Smooth muscle cell (in vitro differentiated cells): ENCODE results near the gene RAD51B. TPM values are rescaled to one million over a fixed set of nuclear protein-coding genes. Genes with fewer than 3 reads are reported as not detected.

Experiments
- DNase-seq: peaks from one replicate; lab custom pipeline; 2025; ENCODE audit not compliant: unreplicated experiment; lab: John Stamatoyannopoulos, UW
- H2AFZ ChIP-seq: fragments of 200-600 bp; sonication (generic); 2 replicates; pipeline ENCODE4 v1.6.0; 2016; ENCODE audit warnings: antibody characterized with exemption, low read depth, mild to moderate bottlenecking
- H3F3A ChIP-seq: fragments of 200-600 bp; sonication (generic); 2 replicates; pipeline ENCODE4 v1.6.0; 2017; ENCODE audit warnings: antibody characterized with exemption, low read depth
- H3K27ac ChIP-seq: fragments of 200-600 bp; sonication (generic); 2 replicates; pipeline ENCODE4 v1.5.1; 2016; ENCODE audit warnings: low read depth, mild to moderate bottlenecking
- H3K27me3 ChIP-seq: fragments of 200-600 bp; sonication (generic); 2 replicates; pipeline ENCODE4 v1.6.1; 2016; ENCODE audit warnings: low read depth, mild to moderate bottlenecking
- H3K36me3 ChIP-seq: fragments of 200-600 bp; sonication (generic); 2 replicates; pipeline ENCODE4 v1.5.1; 2016; ENCODE audit warnings: low read depth
- H3K4me1 ChIP-seq: fragments of 200-600 bp; sonication (generic); 2 replicates; pipeline ENCODE4 v1.5.1; 2016; ENCODE audit warnings: low read depth
- H3K4me2 ChIP-seq: fragments of 200-600 bp; sonication (generic); 2 replicates; pipeline ENCODE4 v1.6.0; 2016; ENCODE audit warnings: mild to moderate bottlenecking
- H3K4me3 ChIP-seq: fragments of 200-600 bp; sonication (generic); 2 replicates; pipeline ENCODE4 v1.5.1; 2016; ENCODE audit warnings: mild to moderate bottlenecking
- H3K79me2 ChIP-seq: fragments of 200-600 bp; sonication (generic); 2 replicates; pipeline ENCODE4 v1.6.0; 2016; ENCODE audit warnings: low read depth, mild to moderate bottlenecking
- H3K9ac ChIP-seq: fragments of 200-600 bp; sonication (generic); 2 replicates; pipeline ENCODE4 v1.6.0; 2016; ENCODE audit warnings: low read depth
- H3K9me3 ChIP-seq: fragments of 200-600 bp; sonication (generic); replicated peaks from 2 replicates; pipeline ENCODE4 v1.5.1; 2016; ENCODE audit warnings: low read depth
- H4K20me1 ChIP-seq: fragments of 200-600 bp; sonication (generic); 2 replicates; pipeline ENCODE4 v1.6.0; 2016; ENCODE audit warnings: low read depth
- WGBS: methylation state at CpG from one replicate; pipeline ENCODE4 v1.1.7; 2016; ENCODE audit warnings: low lambda C conversion rate; 5-methylcytosine and 5-hydroxymethylcytosine counted together
- polyA plus RNA-seq: library from polyadenylated mRNA; unstranded; fragments of >200 nt; fragmentation: Nextera tagmentation; extraction: Ambion mirVana; gene quantifications from 2 replicates; pipeline ENCODE4 v1.2.1, GENCODE V29; 2016
- total RNA-seq: library from RNA; depleted of rRNA; stranded (reverse); fragments of >200 nt; gene quantifications from 2 replicates; pipeline ENCODE4 v1.2.3, GENCODE V29; 2014
- TF ChIP-seq, protein P1 (sequence below): fragments of 200-600 bp; sonication (generic); IDR thresholded peaks from 2 replicates; pipeline ENCODE4 v1.5.1; 2017; ENCODE audit warnings: borderline replicate concordance, mild to moderate bottlenecking, antibody characterized with exemption; ENCODE audit not compliant: insufficient read depth, poor library complexity, severe bottlenecking

The RAD51B gene
- total and polyA plus RNA-seq, 2 experiments from 2014 or later: 4.6 to 5.3 TPM

DNA sequence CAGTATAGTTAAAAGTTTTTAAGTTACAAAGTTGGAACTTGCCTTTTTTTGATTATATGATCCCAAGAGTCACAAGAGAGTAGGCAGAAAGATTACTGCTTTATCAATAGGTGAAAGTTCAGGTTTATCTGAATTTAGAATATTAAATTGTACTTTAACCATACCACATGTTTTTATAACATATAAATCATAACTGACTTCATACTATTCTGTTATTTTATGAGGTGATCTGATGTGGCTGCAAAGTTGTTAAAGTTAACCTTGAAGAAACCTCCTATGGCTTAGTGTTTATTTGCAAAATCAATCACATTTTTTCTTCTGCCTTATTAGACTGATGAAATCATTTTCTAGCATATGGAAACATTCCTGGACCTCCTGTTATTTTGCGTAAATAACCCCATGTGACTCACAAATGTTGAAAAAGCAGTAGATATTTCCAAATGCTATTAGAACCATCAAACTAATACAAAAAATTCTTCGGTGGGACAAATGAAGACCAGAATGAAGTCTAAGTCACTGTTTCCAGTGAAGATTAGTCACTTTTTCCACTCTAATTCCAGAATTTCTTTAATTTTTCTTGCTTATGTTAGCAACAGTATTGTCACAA is 132.1 kb downstream of the RAD51B start:
- Histone ChIP-seq H3K79me2 (no peaks in the 10 kb centered on the region), H2AFZ (no peak overlapping the region), H3K27ac (peak overlapping the region; percentile 70), H3F3A (peaks cover 7% of the 10 kb centered on the region), H3K36me3 (peaks cover 4% of the 10 kb centered on the region), H3K4me3 (no peak overlapping the region), H3K9ac (no peak overlapping the region), H3K4me2 (peak overlapping the region; percentile 37), H4K20me1 (no peaks in the 10 kb centered on the region), H3K27me3 (no peaks in the 10 kb centered on the region), H3K9me3 (no peaks in the 10 kb centered on the region), H3K4me1 (no peaks in the 10 kb centered on the region)
- TF ChIP-seq, protein P1, sequence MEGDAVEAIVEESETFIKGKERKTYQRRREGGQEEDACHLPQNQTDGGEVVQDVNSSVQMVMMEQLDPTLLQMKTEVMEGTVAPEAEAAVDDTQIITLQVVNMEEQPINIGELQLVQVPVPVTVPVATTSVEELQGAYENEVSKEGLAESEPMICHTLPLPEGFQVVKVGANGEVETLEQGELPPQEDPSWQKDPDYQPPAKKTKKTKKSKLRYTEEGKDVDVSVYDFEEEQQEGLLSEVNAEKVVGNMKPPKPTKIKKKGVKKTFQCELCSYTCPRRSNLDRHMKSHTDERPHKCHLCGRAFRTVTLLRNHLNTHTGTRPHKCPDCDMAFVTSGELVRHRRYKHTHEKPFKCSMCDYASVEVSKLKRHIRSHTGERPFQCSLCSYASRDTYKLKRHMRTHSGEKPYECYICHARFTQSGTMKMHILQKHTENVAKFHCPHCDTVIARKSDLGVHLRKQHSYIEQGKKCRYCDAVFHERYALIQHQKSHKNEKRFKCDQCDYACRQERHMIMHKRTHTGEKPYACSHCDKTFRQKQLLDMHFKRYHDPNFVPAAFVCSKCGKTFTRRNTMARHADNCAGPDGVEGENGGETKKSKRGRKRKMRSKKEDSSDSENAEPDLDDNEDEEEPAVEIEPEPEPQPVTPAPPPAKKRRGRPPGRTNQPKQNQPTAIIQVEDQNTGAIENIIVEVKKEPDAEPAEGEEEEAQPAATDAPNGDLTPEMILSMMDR: no peak
- no peak for DNase-seq
- 59% methylated on average over 2 of the region's 2 CpGs for WGBS

DNA sequence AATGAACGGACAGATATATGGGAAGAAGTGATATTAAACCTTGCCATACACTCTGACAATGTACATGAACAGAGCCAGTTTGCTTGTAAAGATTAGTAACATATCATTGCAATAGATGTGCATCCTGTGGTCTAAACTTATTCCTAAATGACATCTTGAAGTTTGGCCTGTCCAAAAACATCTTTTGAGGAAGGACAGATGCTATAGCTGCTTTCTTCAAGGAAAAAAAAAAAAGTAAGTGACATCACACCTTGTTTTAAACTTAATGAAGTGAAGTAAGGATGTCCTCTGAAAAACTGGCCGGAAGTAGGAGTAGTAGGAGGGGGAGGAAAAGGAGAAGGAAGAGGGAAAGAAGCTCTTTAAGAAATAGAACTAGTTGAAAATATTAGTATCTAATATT is 132.8 kb downstream of the RAD51B start:
- Histone ChIP-seq H3K4me3 (no peak overlapping the region), H3K27ac (peak overlapping the region; percentile 70), H2AFZ (no peak overlapping the region), H3K36me3 (peaks cover 4% of the 10 kb centered on the region), H4K20me1 (no peaks in the 10 kb centered on the region), H3K4me1 (no peaks in the 10 kb centered on the region), H3K9ac (no peak overlapping the region), H3K27me3 (no peaks in the 10 kb centered on the region), H3F3A (peaks cover 7% of the 10 kb centered on the region), H3K9me3 (no peaks in the 10 kb centered on the region), H3K4me2 (no peak overlapping the region), H3K79me2 (no peaks in the 10 kb centered on the region)
- DNase-seq: no peak
- TF ChIP-seq, protein P1: no peak
- 70% methylated on average over 2 of the region's 2 CpGs for WGBS

DNA sequence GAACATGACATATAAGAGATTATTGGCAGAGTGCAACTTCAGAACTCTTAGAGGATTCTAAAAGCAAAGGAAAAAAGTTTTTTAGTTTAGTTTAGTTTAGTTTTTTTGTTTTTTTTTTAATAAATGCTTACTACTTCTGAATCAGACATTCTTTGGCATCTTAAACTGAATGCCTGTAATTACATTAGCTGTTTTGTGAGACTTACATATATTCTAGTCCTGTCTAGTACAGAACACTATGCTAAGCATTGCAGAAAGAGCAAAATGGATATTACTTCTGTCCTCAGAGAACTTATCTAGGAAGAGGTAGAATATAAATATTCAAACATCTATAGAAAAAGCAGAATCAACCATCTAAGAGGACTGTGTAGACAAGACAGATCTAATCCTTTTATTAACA is 133.2 kb downstream of the RAD51B start:
- DNase-seq: no peak
- H4K20me1 ChIP-seq: no peaks in the 10 kb centered on the region
- H3K27ac ChIP-seq: peak overlapping the region; percentile 70
- H3K79me2 ChIP-seq: no peaks in the 10 kb centered on the region
- no peaks in the 10 kb centered on the region for H3K27me3 ChIP-seq
- TF ChIP-seq, protein P1: no peak
- H3K4me3 ChIP-seq: no peak overlapping the region
- no peaks in the 10 kb centered on the region for H3K4me1 ChIP-seq
- H3F3A ChIP-seq: peaks cover 7% of the 10 kb centered on the region
- peaks cover 4% of the 10 kb centered on the region for H3K36me3 ChIP-seq
- no peak overlapping the region for H3K9ac ChIP-seq
- H3K9me3 ChIP-seq: no peaks in the 10 kb centered on the region
- no peak overlapping the region for H3K4me2 ChIP-seq
- H2AFZ ChIP-seq: no peak overlapping the region

DNA sequence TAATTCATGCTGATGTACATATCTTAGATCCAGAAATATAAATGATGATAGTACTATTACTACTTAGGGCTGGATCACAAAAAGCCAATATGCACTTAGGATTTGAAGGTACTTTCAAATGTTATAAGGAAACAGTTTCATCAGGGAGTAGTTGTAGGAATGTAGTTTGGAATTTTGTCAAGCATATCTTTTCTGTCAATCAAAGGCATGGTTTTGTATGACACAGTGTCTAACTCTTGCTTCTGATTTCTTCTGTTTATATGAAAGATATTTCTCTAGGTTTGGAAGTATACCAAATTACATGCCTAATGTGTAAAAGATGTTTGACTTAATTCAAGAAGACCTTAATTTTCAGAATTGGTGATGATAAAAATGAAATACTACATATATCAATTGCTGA is 135.7 kb downstream of the RAD51B start:
- Histone ChIP-seq H3K4me2 (no peak overlapping the region), H3K9me3 (no peaks in the 10 kb centered on the region), H3K79me2 (no peaks in the 10 kb centered on the region), H3K27ac (no peak overlapping the region), H2AFZ (no peak overlapping the region), H3K36me3 (no peaks in the 10 kb centered on the region), H3K27me3 (no peaks in the 10 kb centered on the region), H3F3A (peaks cover 7% of the 10 kb centered on the region), H3K4me1 (no peaks in the 10 kb centered on the region), H3K4me3 (no peak overlapping the region), H3K9ac (no peak overlapping the region), H4K20me1 (no peaks in the 10 kb centered on the region)
- TF ChIP-seq, protein P1: no peak
- DNase-seq: no peak
